GM18502 (cell line): ENCODE data around the gene GPATCH2L.

Source experiments
- ATAC-seq: cut with Tn5 transposase; IDR thresholded peaks from one replicate; pipeline ENCODE4 v1.9.1; 2021; ENCODE audit warnings: mild to moderate bottlenecking; ENCODE audit not compliant: unreplicated experiment, poor library complexity

GPATCH2L gene

DNA sequence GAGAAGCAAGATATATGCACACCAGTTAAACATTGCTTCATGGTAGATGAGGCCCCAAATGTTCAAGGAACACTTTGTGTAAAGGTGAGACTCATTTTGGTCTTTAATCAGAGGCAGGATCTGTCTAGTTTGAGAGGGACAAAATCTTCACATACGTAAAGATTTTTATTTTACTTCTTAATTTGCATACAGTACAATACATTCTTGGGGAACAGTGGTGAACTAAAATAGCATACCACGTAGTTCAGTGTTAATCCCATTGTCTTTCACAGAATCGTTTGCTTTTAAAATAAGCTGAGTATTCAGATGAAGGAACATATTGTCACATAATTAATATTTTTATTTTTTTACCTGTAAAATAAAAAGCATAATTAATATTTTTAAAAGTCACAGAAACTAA is 43.3 kb downstream of the GPATCH2L start:
- no peak for ATAC-seq

DNA sequence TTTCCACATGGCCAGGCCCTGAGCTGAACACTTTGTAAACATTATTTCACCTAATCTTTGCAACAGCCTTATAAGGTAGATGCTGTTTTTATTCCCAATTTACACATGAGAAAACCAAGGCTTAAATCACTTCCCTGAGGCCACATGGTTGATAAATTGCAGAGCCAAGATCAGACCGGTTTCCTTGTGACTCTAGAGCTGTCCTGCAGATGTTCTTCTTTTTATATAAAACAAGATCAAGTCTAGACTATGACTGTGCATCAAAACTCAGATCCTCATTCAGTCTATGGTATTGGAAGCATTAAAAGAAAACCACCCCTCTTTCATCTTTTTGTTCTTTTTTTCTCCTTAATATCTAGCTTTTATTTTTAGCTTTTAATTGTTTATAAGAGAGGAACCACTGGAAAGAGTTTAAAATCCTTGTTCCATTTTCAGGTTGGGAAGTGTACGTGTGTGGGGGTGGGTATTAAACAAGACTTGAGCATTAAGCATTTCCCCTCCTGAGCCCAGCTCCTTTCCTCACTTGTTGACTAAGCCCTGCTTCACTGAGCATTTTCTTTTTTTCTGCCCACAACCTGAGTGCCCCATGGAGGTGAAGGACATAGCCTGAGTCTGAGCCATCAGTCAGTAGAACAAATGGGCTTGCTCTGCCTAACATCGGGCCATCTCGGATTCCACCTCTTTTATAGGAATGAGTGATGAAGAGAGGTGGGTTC is 45.4 kb downstream of the GPATCH2L start:
- no peak for ATAC-seq

DNA sequence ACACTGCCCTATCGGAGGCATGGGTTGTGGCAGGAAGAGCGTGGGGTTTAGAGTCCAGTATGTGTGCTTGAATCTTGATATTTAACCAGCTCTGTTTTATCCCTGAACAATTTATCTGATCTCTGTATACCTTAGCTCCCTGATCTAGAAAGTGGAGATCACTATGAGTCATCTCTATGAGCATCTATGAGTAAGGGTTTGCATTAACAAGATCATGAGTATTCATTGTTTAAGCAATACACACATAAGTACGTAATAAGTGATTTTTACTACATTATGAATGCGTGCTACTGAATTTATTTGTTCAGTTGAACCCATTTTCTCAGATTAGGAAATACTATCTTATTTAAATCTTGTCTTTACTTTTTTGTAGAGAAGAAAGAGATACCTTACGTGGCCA is 49.4 kb downstream of the GPATCH2L start:
- ATAC-seq, result no peak

DNA sequence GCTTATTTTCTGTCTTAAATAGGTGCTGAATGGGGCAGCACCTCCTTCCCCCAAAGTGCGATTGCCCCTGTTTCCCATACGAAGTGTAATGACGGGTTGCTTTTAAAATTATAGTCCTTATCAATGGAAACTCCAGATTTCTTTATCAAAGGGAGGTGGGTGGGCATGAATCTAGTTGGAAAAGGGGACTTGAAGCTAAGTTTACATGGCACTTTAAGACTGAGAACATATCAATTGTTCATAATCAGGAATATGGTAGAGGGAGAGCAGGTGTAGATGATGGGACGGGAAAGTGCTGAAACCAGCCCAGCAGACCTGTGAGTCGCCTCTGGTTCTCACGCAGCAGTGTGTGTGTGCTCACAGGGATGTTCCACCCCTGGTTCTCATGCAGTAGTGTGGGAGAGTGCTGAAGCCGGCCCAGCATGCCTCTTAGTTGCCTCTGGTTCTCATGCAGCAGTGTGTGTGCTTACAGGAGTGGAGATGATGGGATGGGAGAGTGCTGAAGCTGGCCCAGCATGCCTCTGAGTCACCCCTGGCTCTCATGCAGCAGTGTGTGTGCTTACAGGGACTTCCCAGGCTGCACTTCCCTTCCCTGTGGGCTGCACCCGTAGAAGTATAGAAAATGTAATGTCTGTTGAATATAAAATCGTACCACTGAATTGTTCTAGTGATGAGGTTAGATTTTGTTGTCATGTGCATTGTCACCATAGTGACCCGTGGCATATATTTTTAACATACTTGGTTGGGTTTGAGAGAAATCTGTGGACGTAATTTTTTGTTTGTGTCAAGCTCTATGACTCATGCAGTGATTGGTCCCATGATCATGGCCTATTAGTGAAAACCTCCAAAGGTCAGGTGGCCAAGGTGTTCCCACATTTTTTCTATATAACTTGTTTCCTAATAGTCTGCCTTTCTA is 51.6 kb downstream of the GPATCH2L start:
- ATAC-seq, result peak; percentile 70

DNA sequence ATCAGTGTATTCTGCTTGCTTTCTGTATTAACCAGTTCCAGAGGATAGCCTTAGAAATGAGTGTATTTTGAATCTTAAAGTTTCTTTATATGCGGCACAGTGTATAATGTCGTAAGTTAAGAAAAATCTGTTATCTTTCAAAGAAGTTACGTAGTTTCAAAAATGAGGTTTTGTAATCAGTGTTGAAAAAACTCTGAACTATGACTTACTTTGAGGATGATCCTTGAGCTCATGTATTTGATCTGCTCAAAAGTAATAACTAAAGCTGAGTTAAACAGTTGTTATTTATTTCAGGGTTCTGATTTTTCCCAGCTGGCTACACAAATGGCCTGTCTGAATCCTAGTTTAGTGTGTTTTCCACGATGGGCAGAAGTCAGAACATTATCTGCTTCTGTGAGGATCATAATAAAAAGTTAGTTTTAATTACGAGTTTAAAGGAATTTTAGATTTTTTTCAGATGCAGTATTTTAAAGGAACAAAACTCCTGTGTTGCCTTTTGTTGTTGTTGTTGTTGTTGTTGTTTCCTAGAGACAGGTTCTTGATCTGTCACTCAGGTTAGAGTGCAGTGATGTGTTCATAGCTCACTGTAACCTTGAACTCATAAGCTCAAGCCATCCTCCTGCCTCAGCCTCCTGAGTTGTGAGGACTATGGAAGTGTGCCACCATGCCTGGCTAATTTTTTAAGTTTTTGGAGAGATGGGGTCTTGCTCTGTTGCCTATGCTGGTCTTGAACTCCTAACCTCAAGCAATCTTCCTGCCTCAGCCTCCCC is 52.9 kb downstream of the GPATCH2L start:
- no peak for ATAC-seq

DNA sequence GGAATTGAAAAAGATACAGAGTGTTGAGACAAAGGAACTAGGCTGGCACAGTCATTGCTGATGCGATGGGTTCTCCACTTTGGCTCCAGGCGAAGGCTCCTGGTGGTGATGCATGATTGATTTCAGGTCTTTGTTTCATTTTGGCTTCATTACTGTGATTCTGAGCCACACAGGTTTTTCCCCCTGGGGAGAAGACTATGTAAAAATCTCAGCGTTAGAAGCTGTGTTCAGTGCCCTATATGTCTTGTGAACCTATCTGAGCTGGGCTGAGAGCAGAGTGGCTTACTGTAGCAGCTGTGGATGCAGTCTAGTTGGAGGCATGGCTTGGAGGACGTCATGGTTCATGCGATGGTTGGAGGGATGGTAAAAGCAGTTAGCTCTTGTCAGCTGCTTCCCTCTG is 54.0 kb downstream of the GPATCH2L start:
- ATAC-seq, result no peak

DNA sequence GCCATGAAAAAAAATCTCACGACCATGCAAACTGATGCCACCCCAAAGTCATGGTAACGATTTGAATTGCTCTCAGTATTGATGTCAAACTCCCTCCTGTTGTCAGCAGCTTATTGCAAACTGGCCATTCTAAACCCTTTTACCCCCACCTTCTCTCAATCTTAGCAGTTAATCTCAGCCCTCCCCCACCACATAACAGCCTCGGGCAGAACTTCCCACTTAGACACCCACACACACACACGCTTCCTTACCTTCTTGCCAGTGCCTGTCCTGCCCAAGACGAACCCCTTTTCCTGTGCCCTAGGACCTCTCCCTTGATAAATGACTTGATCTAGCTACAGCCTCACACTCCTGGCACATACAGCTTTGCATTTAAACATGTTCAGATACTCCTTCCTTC is 56.6 kb downstream of the GPATCH2L start:
- no peak for ATAC-seq

DNA sequence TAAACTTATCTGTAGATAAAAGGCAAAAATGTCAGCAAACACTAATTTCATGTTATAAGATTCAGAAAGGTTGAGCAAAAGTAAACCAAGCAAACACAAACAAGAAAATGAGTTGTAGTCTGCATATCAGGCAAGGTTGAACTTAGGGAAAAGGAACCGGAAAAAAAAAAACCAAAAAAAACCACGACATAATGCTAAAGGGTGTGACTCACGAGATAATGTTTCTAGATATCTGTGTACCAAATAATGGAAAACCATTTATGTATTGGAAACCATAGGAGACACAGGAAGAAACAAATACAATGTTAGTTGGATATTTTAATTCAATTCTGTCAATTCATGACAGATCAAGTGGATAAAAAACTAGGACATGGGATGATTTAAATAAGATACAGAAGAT is 60.5 kb downstream of the GPATCH2L start:
- no peak for ATAC-seq

DNA sequence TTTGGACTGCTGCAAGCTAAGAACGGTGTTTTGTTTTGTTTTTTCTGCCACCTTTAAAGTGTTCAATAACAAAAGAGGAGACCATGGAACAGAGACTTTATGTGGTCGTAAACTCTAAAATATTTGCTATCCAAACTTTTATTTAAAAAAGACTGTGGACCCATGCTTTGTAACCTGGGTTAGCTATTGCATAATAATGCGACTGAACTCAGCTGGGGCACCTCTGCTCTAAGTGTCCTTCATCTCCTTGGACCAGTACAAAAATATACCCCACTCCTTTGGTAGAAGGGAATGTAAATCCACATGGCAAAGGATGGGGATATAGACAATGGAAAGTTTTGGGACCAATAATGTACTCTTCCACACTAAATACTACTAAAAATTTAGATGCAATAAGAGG is 65.5 kb downstream of the GPATCH2L start:
- ATAC-seq, result no peak

DNA sequence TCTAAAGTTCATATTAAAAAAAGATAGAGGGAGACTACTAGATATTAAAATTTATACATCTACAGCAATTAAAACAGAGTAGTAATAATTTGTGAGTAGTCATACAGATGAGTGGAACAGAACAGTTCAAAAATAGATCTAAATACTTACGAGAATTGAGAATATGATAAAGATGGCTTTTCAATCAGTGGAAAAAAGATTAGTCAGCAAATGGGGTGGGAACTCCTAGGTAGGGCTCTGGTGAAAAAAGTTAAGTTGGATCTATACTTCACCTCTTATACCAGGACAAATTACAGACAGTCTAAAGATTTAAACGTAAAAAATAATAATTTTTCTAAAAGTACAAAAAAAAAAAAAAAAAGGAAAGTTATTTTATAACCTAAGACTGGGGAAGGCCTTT is 66.9 kb downstream of the GPATCH2L start:
- no peak for ATAC-seq

DNA sequence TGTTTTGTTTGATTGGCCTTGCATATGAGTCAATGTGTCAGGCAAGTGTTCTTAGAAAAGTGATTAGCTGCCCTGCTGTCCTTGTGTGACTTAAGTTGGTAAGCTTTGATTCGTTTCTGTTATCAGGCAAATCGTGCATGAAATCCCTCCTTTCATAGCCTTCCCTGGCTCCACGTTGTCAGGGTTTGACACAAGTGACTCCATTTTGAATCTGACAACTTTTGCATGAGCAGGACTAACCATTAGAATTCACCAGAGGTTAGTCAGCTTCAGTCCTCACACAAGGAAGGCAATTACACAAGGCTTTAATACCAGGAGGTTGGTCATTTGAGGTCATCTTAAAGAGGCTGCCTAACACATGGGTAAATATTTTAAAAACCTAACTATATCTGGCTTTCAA is 68.2 kb downstream of the GPATCH2L start:
- no peak for ATAC-seq

DNA sequence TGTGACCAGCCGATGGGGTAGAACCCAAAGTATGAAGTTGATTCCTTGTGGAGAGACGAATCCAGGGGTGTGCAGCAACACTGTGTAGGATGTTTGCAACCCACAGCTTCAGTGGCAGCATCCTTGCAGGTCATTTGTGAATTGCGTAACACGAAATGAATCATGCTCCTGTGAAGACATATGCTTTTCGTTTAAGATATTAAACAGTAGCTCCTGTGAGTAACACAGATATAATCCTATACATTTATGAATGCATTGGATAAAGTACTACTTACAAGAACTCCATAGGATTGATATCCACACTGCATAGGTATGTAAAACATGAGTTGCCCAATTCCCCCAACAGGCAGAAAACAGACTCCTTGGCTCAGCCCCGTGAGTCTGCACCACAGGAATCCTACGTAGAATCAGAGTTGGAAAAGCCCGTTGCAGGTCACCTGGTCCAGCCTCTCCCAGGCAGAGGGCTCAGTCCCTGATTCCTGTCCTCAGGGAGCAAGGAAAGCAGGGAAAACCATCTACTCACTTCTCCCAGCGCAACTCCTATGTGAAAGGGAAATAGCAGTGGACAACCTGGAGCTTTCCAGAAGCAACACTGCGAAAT is 75.8 kb downstream of the GPATCH2L start:
- no peak for ATAC-seq

DNA sequence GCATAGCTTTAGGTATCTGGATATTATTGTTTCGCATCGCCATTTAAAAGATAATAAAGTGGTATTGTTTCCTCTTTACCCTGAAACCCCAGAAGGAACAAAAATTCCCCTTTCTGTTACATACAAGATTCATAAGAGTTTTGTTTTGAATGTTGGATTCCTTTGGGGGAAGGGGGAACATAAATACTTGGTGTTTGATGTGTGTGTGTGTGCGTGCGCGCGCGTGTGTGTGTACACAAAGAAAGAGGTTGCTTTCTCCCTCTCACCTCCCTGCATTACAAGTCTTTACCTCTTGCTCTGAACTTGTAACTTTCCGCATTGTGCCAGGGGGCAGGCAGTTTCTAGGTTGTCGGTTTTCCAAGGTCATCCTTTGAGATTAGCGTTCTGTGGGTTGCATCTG is 76.4 kb downstream of the GPATCH2L start:
- ATAC-seq, result no peak

DNA sequence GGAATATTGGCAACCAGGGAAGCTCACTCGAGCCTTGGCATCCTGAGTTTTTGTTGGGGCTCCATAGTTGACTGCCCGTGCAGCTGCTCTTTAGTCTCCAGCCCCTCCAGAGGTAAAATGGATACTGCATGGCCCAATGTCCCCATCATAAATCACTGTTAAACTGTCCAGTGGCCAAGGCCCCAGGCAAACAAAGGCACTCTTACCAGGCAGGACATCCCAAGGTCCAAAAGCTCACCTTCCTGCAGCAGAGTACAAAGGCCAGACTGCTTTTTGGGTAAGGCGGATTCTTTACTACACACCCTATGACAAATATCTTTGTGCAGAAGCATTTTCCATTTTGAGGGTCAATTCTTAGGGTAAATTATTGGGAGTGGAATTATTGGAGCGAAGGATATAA is 81.1 kb downstream of the GPATCH2L start:
- no peak for ATAC-seq

DNA sequence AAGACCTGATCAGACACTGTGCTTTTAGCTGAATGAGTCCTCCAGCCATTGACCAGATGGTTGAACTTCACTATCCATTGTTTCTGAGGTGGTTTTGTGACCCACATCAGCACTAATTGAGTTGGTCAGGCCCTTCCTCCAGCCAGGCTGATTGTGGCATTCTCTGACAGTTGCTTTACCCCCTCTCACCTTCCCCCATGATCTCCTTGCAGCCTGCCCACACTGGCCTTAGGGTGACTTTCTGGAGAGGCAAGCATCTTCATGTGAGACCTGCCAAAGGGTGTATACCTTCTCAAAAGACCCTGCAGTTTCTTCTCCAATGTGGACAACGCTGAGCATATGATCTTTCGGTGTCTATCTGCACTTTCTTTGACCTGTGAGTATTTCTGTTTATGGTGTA is 83.9 kb downstream of the GPATCH2L start:
- ATAC-seq, result no peak

DNA sequence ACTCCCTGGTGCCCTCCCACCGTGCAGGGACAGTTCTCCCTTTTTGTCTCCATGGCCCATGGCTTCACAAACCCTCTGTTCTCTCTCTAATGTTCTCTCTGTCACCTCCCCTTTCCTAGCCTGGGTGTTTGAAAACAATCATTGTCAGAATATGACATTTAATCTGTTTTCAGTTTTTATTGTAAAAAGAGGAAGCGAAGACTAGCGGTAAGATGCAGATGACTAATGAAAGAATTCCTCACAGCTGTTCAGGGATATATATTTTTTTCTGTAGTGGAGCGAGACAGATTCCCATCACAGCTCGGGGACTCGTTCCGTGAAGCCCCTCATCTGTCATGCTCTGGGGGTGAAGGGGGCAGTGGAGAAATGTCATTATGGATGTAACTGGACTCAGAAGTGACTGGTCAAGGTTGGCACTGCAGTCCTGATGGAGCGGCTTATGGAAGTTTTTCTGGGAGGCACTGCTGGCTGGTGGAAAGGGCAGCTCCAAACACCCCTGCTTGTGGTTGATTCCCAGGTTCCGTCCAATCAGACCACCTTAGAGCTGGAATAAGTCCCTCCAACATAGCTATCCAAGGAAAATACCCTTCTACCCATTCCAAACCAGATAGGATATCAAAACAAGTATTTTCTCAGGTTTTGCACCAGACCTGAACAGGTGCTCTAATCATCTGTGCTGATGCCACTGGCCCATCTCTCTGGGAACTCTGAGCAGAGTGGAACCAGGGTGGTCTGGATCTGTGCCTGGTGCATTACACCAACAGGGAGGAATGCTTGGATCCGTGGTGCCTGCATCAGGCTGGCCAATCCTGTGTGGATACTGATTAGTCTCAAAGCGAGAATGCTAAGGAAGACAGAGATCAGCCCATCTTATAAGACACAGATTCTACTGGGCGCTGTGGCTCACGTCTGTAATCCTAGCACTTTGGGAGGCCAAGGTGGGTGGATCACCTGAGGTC is 84.7 kb downstream of the GPATCH2L start:
- ATAC-seq, result peak; percentile 58

DNA sequence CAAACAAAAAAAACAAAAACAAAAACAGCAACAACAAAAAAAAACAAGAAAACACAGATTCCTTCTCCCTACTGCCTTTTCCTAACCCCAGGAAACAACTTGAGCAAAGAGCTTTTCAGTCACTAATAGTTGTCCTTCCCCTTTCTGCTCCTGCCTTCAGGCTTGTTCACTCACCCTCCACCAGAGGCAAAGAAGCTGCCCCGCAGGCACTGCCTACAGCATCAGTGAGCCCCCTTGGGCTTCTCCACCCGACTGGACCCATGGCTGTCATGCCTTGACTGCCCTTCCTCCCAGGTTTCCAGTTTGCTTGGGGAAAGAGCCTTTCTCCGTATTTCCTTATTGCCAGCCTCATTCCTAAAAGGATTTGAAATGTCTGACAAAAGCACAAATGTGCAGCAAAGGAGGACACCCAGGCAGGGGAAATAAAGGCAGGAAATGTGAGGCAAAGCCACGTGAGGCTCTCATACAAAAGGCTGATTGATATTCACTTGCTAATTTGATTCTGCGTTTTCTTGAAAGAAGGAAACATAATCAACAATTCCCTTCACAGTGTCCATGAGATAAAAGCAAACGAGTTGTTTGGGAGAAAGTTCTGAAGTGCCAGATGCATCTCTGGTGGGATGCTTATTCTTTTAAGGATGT is 85.7 kb downstream of the GPATCH2L start:
- no peak for ATAC-seq

DNA sequence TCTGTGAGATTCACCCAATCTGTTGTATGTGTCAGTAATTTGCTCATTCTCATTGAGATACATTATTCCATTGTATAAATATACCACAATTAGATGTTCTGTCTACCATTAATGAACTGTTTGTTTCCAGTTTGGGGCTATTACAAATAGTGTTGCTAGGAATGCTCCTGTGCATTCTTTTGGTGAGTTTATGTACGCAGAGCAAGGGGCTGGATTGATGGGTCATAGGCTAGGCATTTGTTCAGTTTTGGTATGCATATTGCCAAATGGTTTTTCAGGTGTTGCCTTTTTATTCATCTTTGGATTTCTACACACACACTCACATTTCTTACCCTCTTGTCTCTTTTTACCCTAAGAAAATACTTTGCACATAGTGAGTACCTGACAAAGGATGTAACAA is 93.4 kb downstream of the GPATCH2L start:
- ATAC-seq, result no peak

DNA sequence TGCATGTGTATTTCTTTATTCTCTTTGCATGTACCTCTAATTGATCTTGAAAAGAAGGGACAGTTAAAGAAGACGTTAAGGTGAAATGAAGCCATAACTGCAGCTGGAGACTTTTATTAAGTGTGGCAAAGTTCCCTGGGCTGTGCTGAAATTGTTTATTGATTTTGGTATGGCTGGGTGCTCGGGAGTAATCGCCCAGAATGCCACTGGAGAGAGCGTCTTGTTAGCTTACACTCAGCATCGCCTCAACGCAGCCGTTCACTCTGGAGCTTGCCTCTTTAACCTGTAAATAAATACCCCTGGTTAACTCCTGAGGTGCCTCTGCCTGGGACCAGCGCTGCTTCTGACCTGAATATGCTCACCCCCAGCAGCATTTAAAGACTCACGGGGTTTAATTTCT is 98.6 kb downstream of the GPATCH2L start:
- no peak for ATAC-seq
